Stimulated activated CD8-positive, alpha-beta memory T cell treated with anti-CD3 and anti-CD28 coated beads, Interleukin-12 subunit alpha, Interleukin-12 subunit beta, amount 100 ng/mL, for 1 hour (primary cell): ENCODE results near the gene IRF2.

Source experiments
- DNase-seq: peaks from one replicate; pipeline ENCODE4 v3.0.0-alpha.2; 2020; ENCODE audit warnings: low read depth

Gene IRF2

DNA sequence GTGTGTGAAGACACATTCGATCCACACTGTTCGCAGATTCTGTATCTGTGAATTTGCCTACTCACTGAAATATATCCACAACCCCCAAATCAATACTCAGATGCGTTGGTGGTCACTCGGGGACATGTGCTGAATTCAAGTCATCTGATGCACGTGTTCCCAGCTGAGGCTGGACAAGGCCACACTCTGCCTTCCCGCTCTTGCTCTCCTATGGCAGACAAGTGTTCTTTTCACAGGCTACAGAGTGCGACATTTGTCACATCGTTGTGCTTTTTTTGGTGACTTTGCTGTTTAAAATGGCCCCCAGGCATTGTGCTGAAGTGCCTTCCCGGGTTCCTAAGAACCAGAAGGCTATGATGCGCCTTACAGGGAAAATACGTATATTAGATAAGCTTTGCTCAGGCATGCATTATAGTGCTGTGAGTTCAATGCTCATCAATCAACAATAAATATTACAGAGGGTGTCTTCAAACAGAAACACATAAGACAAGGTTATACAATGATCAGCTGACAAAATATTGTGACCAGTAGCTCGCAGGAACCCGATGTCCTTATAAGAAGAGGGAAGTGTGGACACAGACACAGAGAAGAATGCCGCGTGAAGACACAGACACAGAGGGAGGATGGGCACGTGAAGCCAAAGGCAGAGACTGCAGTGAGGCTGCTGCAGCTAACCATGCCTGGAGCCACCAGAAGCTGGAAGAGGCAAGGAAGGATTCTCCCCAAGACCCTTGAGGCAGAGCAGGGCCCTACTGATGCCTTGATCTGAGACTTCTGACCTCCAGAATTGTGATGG is 42.0 kb downstream of the IRF2 start:
- no peak for DNase-seq

GRCh38 chr4:184430163-184430562 is 44.2 kb downstream of the IRF2 start:
- DNase-seq, result no peak

DNA sequence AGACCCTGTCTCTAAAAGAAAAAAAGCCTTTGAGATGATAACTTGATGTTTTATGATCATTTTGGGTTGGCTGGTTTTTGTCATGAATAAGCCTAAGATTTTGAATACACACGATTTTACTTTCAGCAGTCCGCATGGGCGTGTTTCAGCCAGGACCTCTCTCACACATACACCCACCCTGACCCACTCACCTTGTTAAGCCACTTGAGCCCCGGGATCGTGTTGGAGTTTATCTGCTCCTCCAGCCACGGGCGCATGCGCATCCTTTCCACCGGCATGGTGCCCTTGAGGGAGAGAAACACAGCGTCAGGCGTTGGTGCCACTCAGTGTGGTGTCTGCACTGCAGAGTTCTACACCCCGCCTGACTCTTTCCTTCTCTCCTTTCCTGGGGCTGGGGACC is 45.6 kb downstream of the IRF2 start:
- no peak for DNase-seq

DNA sequence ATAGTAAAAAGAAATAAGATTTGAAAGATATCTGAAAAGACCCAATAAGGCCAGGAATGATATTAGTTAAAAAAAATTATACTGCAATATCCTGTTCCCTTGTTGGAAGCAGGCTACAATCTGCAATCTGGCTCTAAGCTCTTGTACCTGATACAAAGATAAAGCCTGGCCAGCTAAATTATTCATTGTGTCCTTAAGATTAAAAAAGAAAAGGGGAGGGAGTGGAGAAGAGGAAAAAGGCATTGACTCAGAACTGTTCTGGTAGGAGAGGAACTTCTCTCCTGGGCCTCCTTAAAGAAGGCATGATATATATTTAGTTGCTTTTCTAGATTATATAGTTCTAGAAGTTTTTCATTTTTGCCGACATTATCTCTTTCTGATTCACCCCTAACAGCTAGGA is 46.7 kb downstream of the IRF2 start:
- DNase-seq, result no peak

GRCh38 chr4:184427093-184427492 is 47.3 kb downstream of the IRF2 start:
- DNase-seq, result no peak

DNA sequence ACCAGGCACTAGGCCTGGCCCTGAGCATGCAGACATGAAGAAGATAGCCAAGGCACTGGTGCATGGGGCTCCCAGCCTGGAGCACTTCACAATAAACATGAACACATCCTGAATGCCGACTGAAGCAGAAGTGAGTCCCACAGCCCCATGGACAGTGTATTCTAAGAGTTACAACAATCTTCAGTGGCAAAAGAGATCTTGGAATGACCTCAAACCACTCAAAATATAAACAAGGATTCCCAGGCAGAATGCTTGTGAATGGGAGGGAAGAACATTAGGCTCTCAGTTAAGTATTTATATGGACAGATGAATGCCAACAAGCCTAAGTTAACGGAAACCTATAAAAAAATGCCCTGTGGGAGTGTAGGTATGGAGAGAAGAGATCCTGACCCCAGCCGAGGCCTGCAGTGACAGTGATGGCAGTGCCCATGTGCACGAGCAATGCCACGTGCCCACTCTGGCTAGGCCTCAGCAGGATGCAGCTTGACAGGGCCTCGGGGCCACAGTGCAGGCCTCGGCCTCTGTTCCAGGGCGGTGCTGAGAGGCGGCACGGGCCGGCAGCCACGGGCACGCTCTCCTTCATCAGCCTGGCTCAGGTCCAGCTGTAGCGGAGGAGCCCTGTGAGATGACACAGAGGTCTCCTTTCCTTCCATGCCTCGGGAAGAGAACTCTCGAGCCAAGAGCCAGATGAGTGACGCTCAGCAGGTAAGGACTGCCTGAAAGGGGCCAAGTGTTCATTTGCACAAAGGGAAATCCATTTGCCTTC is 49.2 kb downstream of the IRF2 start:
- DNase-seq, result no peak

GRCh38 chr4:184424279-184424678 is 50.1 kb downstream of the IRF2 start:
- no peak for DNase-seq

DNA sequence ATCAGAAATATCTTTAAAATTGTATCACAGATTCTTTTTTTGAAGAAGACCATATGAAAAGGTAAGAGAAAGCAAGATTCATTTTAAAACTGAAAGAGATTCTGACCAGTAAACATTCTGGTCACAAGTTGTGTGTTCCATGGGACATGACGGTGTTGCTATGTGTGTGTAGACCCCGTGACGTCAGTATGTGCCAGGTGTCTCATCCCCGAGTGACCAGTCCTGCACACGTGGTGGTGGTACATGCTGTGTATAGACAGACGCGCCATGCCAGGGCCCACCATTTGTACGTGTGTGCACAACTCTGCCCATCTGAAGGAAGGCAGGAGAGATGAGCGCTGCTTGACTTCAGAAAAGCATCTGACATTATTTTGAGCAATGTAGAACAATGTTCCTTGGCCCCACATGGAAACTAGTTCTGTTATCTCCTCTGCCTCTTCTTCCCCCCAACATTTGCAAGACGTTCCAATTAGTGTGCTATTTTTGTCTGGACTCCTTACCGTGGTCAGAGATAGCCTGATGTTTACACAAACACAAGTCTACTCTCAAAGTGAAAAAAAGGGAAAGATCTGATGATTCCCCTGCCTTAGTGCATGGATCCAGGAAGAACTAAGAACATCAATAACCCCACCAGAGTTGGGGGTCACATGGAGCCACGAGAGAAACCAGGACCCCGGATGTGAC is 51.2 kb downstream of the IRF2 start:
- no peak for DNase-seq

GRCh38 chr4:184422378-184422777 is 52.0 kb downstream of the IRF2 start:
- DNase-seq, result no peak

DNA sequence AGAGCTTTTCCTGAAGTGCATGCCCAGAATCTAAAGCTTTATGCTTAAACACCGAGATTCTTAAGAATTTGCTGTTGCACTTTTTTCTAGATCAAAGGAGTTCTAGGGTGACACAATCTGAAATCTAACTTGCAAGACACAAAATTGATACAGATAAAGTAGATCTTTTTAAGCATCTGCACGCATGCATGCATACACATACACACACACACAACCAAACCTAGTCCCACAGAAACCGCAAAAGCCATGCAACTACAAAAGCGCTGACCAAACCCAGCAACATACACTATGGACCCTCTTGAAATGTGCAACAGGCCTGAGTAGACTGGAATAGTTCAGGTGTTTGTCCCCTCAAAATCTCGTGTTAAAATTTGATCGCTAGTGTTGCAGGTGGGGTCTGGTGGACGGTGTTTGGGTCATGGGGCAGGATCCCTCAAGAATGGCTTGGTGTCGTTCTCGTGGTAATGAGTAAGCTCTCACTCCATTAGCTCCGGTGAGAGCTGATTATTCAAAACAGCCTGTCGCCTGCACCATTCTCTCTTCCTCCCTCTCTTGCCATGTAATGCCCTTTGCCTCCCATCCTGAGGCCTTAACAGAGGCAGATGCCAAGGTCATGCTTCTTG is 52.7 kb downstream of the IRF2 start:
- no peak for DNase-seq

DNA sequence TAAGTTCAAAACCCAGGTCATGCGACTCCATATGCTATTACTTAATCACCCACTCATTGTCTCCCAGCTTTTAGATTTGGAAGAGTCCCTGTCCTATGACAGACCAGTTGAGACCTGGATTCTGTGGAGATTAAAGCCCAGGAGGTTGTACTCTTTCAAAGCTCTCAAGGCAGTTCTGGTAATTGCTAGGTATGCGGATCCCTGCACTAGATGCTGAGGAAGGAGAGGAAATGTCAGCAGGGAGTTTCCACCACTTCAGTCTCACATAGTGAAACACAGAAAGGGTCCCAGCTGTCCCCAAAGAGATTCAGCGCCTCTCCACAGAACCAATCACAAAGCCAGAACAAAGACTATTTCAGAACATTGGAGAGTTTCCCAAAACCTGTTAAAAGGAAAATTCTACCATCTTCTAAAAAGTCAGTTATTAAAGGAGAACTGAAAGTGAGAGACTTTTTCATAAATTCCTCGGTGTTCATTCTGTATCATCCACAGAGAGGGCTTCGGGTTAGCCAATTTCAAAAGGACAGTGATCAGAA is 53.4 kb downstream of the IRF2 start:
- no peak for DNase-seq

DNA sequence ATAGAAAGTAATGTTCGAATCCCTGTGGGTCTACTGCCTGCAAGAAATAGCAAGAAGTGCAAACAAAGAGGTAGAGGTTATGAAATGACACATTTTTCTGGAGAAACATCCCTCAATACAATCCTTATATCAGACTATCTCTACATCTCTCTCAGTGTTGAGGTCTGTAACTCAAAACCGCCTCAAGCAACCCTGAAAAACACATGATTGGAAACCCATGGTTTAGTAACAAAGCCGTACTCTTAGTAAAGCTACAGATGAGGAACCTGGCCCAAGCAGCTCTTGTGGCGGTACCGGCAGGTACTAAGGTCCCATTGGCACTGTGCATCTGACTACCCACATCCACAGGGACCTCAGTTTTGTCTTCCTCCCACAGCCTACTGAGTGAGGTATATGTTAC is 53.9 kb downstream of the IRF2 start:
- DNase-seq, result no peak

GRCh38 chr4:184419976-184420375 is 54.4 kb downstream of the IRF2 start:
- DNase-seq, result no peak

DNA sequence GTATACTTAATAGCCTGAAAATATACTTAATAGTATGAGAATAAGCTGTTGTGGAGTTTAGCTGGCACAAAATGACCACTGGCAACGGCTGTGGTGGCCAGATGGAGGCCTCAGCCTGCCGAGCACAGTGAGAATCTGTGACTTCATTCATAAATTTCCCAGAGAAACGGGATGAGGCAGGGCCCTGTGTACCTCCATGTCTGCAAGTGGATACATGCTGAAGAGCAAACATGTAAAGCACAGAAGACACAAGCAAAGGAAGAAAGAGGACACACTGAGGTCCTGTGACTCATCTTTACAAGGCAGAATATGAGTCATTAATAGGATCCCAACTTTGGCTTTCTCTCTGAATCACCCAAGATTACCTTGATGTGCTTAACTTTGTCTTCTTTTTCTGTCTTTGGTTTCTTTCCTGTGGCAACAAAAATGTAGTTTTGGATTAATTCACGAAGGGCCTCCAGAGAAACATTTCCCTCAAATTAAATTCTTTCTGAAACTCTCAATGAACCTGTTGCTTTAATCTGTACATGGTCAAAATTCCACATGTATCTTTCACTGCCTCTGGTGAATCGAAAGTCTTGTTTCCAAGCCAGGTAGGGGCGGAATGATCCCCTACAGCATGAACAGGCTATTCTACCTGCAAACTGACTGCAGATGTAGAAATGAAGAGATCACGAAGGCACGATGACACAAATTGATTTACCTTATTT is 56.4 kb downstream of the IRF2 start:
- no peak for DNase-seq

DNA sequence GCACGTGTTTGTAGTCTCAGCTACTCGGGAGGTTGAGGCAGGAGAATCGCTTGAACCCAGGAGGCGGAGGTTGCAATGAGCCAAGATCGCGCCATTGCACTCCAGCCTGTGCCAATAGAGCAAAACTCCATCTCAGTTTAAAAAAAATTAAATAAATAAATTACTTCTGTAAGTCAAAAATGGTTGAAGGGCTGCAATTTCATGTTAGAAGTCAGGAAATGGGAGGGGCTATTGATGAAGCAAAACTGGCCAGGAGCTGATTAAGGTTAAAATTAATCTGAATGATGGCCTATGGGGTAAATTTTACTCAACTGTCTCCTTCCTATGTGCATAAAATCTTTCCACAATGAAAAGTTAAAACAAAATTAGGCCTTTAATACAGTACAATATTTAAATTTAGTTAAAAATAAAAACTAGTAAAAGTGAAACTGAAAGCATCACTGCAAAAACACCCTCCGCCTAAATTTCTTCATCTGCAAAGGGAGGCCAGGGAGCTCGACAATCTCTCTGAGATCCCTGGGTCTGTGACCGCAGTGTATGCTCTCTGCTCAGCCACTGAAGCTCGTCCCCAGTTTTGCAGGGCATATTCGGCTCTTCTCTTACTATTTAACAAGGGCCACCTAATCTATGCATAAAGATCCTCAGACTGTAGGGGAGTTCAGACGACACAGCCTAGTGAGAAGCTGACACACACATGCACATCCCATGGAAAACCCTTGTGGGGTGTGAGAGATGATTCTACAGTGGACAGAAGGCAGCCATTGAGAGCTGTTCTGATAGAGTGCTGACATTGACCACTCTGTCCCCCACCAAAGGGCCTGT is 57.2 kb downstream of the IRF2 start:
- no peak for DNase-seq

DNA sequence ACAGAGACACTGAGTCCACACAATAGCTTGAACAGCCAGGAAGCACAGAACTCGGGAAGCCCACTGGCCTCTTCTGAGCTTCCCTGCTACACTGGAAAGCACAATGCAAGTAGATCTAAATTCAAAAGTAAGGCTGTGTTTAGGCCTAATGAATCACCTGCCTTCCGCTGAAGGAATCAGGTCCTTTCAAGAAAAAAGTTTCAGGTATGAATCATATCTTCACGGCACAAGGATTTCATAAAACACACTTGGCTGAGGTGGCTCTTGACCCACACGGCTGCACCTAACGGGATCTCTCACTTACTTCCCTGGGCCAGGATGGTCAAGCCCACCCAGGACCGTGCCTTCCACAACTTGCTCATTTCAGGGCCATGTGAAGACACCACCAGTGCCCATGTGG is 59.3 kb downstream of the IRF2 start:
- no peak for DNase-seq

DNA sequence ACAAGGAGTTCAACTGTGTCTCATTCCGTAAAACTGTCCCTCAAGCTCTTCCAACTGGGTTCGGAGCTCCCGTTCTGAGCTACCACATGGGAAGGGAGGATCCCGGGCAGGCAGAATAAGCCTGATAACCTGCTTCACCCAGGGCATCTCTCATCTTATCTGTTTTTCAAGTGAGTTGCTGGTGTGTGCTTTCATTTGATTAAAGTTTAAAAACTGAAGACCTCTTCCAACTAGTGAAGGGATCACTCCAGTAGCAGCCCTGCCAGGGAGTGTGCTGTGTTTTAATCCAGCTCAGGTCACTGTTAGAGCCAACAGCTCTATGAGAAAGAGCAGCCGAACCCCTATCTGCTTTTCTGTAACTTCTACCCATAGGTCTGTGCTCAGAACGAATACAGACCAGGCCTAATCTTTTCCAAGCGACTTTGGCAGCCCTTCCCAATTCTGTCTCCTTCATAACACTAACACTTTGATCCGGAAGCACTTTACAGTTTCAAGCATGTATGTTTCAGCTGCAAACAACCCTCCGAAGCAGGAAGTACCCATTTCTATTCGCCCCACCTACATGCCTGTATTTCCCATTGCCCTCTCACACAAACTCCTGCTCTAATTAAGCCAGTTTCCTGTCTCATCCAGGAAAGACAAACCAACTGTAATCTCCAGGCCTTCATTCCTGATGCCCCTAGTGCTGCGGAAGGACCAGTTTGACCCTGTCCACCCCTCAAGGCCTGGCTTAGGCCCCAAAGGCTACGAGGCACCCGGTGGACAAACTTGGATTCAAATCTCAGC is 60.9 kb downstream of the IRF2 start:
- DNase-seq, result no peak

GRCh38 chr4:184410748-184411147 is 63.6 kb downstream of the IRF2 start:
- no peak for DNase-seq

DNA sequence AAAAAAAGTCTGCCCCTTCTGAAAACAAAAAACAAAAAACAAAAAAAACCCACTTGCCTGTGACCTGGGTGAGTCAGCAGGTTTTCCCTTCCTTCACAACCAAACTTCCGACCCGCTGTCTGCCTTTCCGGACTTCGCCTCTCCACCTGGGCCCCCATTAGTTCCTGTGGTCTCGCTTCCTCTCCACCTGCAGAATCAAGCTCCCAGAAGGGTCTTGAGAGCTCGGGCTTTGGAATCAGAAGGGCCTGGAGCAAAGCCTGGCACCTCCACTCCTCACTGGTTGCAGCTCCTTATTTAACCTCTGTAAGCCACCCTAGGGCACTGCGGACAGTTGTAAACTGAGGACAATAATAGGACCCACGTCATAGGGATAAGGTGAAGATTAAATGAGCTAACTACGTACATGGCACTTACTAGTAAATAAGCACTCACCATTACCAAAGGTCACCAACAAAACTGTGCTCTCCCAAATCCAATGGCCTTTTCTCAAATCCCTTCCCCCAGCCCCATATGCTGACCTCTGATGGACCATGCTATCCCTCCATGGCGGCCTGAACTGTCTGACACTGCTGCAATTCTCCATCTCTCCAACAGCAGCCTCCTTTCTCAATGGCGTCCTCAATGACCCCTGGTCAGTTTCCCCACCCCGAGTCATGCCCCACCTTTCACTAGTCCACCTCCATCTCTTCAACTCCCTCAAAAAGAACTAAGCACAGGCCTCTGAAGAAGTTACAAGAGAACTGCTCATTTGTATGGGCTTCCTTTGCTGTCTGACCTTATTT is 64.2 kb downstream of the IRF2 start:
- peak; percentile 21 for DNase-seq
